WTC11 (cell line): Measurements from ENCODE around the gene SLC9B1.

Experiments used
- GTF2I ChIP-seq: fragments of 250-450 bp; sonication (Bioruptor Pico); conservative IDR thresholded peaks from 2 replicates; pipeline ENCODE4 v1.4.0; 2021; ENCODE audit warnings: mild to moderate bottlenecking
- JAZF1 ChIP-seq: fragments of 250-450 bp; sonication (Bioruptor Pico); IDR thresholded peaks from 2 replicates; pipeline ENCODE4 v1.9.0; 2021; ENCODE audit warnings: moderate library complexity, mild to moderate bottlenecking, inconsistent platforms
- MYBL2 ChIP-seq: sonication (generic); formaldehyde crosslinking; IDR thresholded peaks from 2 replicates; pipeline ENCODE4 v1.8.1; 2023; ENCODE audit warnings: mild to moderate bottlenecking, moderate library complexity, missing genetic modification reagents
- NR2C2 ChIP-seq: sonication (generic); formaldehyde crosslinking; IDR thresholded peaks from 2 replicates; pipeline ENCODE4 v1.8.0; 2022; ENCODE audit warnings: mild to moderate bottlenecking, missing genetic modification reagents
- NR3C1 ChIP-seq: sonication (generic); formaldehyde crosslinking; conservative IDR thresholded peaks from 2 replicates; pipeline ENCODE4 v1.8.1; 2023; ENCODE audit warnings: low read depth, mild to moderate bottlenecking, missing genetic modification reagents
- TF ChIP-seq, protein P1 (sequence below): sonication (generic); formaldehyde crosslinking; IDR thresholded peaks from 2 replicates; pipeline ENCODE4 v1.8.1; 2023; ENCODE audit warnings: mild to moderate bottlenecking, missing genetic modification reagents, borderline replicate concordance
- TF ChIP-seq, protein P2 (sequence below): fragments of 200-600 bp; IDR thresholded peaks from 2 replicates; pipeline ENCODE4 v1.8.0; 2022; ENCODE audit warnings: antibody characterized with exemption
- TF ChIP-seq, protein P3 (sequence below): sonication (generic); formaldehyde crosslinking; IDR thresholded peaks from 2 replicates; pipeline ENCODE4 v1.8.0; 2023; ENCODE audit warnings: missing genetic modification reagents, mild to moderate bottlenecking, borderline replicate concordance
- TF ChIP-seq, protein P4 (sequence below): sonication (generic); formaldehyde crosslinking; IDR thresholded peaks from 2 replicates; pipeline ENCODE4 v1.8.1; 2023; ENCODE audit warnings: mild to moderate bottlenecking, missing genetic modification reagents, moderate library complexity

DNA sequence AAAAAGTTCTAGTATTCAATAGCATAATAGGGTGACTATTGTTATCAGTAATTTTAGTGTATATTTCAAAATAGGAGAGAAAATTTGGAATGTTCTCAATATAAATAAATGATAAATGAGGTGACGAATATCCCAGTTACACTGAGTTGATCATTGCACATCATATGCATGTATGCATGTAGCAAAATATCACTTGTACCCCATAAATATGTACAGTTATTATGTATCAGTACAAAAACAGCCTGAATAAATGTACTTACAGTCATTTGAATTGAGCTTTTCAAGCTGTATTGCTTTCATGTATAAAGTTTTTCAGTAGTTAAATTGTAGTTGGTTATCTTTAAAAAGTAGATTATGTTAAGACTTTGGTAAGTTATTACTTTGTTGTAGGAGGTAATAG lies 138.2 kb downstream of the SLC9B1 start:
- TF ChIP-seq, protein P1, sequence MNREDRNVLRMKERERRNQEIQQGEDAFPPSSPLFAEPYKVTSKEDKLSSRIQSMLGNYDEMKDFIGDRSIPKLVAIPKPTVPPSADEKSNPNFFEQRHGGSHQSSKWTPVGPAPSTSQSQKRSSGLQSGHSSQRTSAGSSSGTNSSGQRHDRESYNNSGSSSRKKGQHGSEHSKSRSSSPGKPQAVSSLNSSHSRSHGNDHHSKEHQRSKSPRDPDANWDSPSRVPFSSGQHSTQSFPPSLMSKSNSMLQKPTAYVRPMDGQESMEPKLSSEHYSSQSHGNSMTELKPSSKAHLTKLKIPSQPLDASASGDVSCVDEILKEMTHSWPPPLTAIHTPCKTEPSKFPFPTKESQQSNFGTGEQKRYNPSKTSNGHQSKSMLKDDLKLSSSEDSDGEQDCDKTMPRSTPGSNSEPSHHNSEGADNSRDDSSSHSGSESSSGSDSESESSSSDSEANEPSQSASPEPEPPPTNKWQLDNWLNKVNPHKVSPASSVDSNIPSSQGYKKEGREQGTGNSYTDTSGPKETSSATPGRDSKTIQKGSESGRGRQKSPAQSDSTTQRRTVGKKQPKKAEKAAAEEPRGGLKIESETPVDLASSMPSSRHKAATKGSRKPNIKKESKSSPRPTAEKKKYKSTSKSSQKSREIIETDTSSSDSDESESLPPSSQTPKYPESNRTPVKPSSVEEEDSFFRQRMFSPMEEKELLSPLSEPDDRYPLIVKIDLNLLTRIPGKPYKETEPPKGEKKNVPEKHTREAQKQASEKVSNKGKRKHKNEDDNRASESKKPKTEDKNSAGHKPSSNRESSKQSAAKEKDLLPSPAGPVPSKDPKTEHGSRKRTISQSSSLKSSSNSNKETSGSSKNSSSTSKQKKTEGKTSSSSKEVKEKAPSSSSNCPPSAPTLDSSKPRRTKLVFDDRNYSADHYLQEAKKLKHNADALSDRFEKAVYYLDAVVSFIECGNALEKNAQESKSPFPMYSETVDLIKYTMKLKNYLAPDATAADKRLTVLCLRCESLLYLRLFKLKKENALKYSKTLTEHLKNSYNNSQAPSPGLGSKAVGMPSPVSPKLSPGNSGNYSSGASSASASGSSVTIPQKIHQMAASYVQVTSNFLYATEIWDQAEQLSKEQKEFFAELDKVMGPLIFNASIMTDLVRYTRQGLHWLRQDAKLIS, result no peak
- no peak for TF ChIP-seq NR2C2 (CRISPR knock-in tag)
- TF ChIP-seq, protein P2, sequence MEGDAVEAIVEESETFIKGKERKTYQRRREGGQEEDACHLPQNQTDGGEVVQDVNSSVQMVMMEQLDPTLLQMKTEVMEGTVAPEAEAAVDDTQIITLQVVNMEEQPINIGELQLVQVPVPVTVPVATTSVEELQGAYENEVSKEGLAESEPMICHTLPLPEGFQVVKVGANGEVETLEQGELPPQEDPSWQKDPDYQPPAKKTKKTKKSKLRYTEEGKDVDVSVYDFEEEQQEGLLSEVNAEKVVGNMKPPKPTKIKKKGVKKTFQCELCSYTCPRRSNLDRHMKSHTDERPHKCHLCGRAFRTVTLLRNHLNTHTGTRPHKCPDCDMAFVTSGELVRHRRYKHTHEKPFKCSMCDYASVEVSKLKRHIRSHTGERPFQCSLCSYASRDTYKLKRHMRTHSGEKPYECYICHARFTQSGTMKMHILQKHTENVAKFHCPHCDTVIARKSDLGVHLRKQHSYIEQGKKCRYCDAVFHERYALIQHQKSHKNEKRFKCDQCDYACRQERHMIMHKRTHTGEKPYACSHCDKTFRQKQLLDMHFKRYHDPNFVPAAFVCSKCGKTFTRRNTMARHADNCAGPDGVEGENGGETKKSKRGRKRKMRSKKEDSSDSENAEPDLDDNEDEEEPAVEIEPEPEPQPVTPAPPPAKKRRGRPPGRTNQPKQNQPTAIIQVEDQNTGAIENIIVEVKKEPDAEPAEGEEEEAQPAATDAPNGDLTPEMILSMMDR, result no peak
- TF ChIP-seq GTF2I (CRISPR knock-in tag), result no peak
- no peak for TF ChIP-seq JAZF1
- TF ChIP-seq, protein P3, sequence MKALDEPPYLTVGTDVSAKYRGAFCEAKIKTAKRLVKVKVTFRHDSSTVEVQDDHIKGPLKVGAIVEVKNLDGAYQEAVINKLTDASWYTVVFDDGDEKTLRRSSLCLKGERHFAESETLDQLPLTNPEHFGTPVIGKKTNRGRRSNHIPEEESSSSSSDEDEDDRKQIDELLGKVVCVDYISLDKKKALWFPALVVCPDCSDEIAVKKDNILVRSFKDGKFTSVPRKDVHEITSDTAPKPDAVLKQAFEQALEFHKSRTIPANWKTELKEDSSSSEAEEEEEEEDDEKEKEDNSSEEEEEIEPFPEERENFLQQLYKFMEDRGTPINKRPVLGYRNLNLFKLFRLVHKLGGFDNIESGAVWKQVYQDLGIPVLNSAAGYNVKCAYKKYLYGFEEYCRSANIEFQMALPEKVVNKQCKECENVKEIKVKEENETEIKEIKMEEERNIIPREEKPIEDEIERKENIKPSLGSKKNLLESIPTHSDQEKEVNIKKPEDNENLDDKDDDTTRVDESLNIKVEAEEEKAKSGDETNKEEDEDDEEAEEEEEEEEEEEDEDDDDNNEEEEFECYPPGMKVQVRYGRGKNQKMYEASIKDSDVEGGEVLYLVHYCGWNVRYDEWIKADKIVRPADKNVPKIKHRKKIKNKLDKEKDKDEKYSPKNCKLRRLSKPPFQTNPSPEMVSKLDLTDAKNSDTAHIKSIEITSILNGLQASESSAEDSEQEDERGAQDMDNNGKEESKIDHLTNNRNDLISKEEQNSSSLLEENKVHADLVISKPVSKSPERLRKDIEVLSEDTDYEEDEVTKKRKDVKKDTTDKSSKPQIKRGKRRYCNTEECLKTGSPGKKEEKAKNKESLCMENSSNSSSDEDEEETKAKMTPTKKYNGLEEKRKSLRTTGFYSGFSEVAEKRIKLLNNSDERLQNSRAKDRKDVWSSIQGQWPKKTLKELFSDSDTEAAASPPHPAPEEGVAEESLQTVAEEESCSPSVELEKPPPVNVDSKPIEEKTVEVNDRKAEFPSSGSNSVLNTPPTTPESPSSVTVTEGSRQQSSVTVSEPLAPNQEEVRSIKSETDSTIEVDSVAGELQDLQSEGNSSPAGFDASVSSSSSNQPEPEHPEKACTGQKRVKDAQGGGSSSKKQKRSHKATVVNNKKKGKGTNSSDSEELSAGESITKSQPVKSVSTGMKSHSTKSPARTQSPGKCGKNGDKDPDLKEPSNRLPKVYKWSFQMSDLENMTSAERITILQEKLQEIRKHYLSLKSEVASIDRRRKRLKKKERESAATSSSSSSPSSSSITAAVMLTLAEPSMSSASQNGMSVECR, result no peak
- TF ChIP-seq NR3C1 (CRISPR knock-in tag), result no peak
- TF ChIP-seq, protein P4, sequence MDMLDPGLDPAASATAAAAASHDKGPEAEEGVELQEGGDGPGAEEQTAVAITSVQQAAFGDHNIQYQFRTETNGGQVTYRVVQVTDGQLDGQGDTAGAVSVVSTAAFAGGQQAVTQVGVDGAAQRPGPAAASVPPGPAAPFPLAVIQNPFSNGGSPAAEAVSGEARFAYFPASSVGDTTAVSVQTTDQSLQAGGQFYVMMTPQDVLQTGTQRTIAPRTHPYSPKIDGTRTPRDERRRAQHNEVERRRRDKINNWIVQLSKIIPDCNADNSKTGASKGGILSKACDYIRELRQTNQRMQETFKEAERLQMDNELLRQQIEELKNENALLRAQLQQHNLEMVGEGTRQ (CRISPR knock-in tag), result no peak
- TF ChIP-seq MYBL2 (CRISPR knock-in tag), result no peak
